HG02798 (cell line): ENCODE data around the gene THSD4.

Source experiments
- ATAC-seq: cut with Tn5 transposase; IDR thresholded peaks from one replicate; pipeline ENCODE4 v1.9.1; 2021; ENCODE audit warnings: mild to moderate bottlenecking; ENCODE audit not compliant: unreplicated experiment, poor library complexity

Gene THSD4

DNA sequence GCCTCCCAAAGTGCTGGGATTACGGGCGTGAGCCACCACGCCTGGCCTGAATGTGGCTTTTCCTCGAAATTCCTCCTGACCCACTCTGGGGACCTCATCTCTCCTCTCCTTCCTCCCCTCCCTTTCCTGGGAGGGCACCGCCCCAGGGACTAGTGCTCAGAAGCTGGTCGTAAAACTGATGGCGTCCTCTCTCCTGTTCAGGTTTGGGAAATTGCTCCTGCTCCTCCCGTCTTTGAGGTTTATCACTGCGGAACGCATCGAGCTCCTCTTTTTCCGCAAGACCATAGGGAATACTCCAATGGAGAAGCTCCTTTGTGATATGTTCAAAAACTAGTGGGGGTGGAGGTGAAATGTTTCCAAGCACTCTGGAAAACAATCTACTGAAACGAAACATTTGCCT lies 702.1 kb downstream of the THSD4 start:
- no peak for ATAC-seq

DNA sequence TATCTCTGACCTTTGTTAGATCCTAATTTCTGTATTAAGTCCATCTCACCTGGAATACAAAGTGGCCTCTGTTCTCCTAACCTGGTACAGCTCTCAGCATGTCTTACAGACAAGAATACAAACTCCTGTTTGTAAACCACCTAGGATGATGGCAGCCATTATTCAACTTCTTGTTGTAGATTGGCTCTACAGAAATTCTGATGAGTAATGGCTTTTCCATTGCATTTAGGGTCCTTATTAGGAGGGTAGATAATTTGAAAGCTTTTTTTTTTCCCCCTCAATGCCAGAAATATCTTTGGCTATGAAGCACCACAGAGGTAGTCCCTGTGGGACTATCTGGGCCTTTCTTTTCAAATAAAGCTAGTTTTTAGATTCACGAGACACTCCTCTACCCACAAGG lies 704.9 kb downstream of the THSD4 start:
- no peak for ATAC-seq

DNA sequence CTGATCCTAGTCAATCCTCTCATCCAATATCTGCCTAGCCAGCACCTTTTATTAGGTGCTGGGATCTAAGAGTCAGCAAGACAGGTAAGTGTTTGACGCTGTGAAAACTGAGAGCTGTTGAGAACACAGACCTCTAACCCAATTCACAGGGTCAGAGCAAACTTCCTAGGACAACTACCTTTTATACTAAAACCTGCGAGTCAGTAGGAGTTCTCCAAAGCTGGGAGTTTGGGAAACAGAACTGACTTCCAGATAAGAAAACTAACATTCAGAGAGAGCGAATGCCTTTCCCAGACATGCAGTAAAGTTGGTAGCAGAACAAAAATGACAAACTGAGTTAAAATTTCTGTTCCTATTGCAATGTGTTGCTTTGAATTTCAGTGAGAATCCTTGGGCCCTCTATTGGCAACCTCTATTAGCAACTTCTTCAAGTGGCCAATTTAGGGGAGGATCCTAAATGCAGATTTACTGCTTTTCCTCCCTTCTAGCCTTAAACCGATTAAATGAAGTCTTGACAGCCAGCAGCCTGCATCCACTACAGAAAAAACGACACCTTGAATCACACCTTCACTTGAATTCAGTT lies 706.4 kb downstream of the THSD4 start:
- ATAC-seq = no peak

DNA sequence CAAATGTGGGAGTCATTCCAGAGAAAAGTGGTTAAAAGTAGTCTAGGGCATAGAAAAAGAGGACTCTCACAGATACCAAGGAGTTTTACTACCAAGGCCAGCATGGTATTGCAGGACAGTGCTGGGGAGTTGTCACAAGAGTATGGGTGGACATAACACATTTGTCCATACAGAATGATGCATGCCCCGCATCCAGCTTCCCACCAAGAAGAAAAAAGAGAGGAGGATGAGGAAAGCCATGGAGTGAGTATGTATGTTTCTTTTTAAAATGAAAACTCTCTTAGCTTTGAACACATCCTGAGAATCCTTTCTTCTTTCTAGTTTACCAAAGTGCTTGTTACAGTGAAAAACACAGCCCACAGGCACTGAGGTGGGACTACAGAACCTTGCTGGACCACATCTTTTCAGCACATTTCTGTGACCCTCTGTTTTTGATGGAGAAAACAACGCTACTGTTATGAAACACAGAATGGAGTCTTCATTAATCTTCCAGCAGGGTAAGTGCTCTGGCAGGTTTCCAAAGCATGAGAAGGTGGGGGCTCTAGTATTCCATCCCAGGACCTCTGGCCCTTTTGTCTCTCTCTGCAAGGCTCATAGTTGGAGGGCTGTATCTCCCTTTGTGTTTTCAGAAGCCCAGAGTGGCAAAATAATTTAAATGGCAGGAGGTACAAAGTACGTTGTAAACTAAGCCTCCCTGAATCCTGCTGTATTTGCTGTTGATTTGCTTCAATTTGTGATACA lies 707.8 kb downstream of the THSD4 start:
- ATAC-seq = no peak

DNA sequence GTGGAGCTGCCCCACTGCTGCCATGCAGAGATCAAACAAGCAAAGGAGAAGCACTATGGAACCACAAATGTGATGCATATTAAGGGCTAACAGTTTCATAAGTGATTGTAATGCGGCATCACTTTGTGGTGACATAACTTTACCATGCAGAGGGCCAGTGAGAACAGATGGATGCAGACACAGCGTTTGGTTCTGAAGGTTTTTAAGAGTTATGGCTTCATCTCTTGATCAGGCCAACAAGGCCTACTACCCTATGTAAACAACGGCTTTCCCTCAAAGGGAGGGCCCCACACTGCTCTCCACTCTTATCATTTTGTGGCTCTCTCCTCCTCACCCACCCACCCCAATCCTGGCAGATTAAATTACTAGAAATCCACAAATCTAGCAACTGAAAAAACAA lies 708.5 kb downstream of the THSD4 start:
- no peak for ATAC-seq

DNA sequence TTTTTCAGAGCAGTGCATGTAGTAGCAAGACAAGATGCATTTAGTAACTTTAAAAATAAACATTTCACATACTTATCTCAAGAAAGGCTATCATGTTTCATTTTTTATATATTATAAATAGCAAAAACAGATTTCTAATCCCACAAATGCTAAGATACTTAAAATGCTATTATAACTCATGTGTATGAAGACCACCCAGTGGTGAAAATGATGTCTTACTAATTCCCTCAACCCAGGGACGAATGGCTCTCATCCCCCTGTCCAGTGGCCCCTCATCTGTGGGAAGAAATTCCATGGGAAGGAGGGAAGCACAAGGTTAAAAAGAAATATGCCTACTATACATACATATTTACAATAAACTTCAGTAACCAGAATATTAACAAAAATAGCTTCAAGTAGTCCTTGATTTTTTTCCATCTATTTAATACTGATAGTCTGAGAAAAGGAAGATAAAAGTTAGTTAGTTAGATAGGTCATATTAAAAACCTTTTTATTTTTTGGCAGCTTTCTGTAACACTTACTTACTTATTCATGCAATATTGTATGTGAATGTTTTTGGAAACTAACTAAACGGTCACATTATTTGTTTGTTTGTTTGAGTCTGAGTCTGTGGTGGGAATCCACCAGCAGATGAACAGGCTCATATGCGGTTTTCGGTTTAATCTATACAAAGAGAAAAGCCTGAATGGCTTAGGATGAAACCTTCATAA lies 709.9 kb downstream of the THSD4 start:
- no peak for ATAC-seq

DNA sequence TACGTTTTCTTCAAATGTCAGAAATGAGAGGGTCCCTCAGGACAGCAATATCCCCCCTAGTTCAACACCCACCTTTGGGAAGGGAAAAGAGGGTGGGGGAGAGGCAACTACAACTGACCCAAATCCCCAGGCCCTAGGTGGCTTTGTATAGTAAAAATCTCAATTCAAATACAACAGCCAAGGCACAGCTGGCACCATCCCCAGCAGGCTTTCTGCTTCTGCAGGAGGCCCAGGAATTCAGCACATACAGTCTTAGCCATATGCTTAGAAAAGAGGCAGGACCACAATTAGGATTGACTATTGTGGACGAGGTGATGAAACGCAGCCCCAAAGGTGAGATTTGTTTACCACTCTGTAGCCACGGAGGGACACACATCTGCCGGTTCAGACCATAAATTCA lies 710.9 kb downstream of the THSD4 start:
- no peak for ATAC-seq

DNA sequence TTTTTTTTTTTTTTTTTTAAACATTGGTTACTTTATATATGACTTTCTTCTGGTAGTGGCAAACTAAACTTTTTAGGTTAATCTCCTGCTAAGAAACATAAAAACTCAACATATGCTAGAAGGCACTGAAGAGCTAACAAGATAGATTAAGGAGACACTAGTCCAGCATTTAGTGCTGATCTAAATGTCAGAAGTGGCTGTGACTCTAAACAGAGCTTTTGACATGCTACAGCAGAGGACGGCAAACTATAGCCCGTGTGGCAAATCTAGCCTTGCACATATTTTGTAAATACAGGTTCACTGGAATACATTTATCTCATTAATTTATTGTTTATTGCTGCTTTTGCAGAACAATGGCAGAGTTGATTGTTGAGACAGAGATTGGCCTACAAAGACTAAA lies 715.7 kb downstream of the THSD4 start:
- ATAC-seq = no peak
